GM12801 (cell line): ENCODE results near the gene DNHD1.

Experiments
- TF ChIP-seq, protein P1 (sequence below): IDR thresholded peaks from one replicate; pipeline ENCODE4 v1.5.1; 2011; ENCODE audit warnings: control low read depth; ENCODE audit not compliant: insufficient read length; ENCODE audit errors: extremely low read depth

Gene DNHD1

DNA sequence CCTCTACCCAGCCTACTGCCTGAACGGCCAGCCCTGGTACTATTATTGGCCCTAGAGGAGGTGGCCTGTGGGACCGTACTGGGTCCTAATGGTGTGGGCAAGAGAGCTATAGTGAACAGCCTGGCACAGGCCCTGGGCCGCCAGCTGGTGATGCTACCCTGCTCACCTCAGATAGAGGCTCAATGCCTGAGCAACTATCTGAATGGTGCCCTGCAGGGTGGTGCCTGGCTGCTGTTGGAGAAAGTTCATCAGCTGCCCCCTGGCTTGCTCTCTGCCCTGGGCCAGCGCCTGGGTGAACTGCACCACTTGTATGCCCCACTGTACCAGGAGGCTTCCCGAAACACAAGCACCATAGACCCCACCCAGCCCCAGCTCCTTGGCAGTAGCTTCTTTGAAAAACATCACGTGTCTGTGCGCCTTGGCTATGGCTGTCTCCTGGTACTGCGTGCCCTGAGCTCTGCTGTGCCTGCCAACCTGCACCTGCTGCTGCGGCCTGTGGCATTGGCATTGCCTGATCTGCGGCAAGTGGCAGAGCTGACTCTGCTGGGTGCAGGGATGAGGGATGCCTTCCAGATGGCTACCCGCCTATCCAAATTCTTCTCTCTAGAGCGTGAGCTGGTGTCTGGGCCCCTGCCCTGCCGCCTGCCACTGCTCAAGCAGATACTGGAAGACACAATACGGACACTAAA is 49.0 kb downstream of the DNHD1 start:
- TF ChIP-seq, protein P1, sequence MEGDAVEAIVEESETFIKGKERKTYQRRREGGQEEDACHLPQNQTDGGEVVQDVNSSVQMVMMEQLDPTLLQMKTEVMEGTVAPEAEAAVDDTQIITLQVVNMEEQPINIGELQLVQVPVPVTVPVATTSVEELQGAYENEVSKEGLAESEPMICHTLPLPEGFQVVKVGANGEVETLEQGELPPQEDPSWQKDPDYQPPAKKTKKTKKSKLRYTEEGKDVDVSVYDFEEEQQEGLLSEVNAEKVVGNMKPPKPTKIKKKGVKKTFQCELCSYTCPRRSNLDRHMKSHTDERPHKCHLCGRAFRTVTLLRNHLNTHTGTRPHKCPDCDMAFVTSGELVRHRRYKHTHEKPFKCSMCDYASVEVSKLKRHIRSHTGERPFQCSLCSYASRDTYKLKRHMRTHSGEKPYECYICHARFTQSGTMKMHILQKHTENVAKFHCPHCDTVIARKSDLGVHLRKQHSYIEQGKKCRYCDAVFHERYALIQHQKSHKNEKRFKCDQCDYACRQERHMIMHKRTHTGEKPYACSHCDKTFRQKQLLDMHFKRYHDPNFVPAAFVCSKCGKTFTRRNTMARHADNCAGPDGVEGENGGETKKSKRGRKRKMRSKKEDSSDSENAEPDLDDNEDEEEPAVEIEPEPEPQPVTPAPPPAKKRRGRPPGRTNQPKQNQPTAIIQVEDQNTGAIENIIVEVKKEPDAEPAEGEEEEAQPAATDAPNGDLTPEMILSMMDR, result no peak

- TF ChIP-seq, protein P1, result no peak
These were observed 49.7 kb downstream of the DNHD1 start for GRCh38 chr11:6546735-6547134.

- TF ChIP-seq, protein P1, result no peak
These were observed 50.1 kb downstream of the DNHD1 start for GRCh38 chr11:6547177-6547576.

DNA sequence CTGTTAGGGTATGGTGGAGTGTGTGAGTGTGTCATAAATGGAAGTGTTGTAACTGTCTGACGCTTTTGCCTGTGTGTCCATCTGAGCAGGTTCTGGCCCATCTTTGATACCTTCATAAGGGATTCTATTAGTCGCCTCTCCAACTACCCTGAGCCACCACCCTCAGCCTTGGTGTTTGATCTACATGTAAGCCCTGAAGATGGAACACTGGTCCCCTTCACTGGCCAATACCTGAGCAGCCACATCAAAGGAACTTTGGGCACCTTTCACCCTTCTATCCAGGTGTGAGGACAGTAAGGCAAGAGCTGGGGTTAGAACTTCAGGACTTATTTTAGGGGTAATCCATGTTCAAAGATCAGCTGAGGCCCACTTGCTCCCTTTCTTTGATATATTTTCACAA is 51.0 kb downstream of the DNHD1 start:
- TF ChIP-seq, protein P1, result no peak

- TF ChIP-seq, protein P1, result no peak
These were observed 51.6 kb downstream of the DNHD1 start for GRCh38 chr11:6548641-6549040.

- TF ChIP-seq, protein P1, result no peak
These were observed 56.6 kb downstream of the DNHD1 start for GRCh38 chr11:6553634-6554033.

DNA sequence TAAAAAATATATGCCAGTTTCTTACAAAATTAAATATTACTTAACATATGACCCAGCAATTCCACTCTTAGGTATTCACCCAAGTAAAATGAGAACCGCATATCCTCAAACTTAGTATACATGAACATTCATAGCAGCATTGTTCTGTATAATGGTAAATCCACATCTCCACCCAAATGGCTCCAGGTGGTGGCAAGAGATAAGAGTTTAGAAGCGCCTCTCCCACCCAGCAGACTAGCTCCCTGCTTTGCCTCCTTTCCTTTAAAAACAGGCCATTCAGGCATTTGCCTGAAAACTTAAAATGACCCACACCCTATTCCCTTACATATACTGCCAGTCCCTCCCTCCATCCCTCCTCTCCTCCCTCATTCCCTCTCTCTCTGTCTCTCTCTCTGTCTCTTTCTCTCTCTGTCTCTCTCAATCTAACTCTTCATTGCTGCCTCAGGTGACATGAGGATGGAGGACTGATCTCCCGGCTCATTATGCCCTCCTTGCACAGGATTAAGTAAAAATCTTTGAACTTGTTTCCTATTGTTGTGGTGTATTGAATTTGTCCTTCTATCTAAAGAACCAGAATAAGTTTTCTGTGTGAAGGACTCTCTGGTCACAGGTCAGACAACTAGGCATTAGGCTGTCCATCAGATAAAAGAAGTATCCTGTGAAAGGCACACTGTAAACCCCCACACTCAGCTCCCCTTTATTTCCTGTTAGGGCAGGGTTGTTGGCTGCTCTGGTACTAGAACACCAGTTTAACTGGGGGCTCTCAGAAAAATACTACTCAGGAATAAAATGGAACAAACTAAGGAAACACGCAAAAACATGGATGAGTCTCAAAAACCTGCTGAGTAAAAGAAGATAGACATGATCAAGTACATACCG is 58.0 kb downstream of the DNHD1 start:
- TF ChIP-seq, protein P1, result no peak
